Mesendoderm (in vitro differentiated cells): ENCODE measurements around the gene CD46.

Experiments used
- DNase-seq: peaks from one replicate; pipeline ENCODE4 v3.0.0; 2013
- H2AK5ac ChIP-seq: 2 replicates; pipeline ENCODE4 v1.6.1; 2013; ENCODE audit warnings: low read length, inconsistent platforms
- H2BK120ac ChIP-seq: 2 replicates; pipeline ENCODE4 v1.6.1; 2013; ENCODE audit warnings: low read depth, mild to moderate bottlenecking, low read length, moderate library complexity, mixed read lengths
- H2BK15ac ChIP-seq: replicated peaks from 2 replicates; pipeline ENCODE4 v1.6.1; 2013; ENCODE audit warnings: low read depth, mild to moderate bottlenecking, moderate library complexity
- H2BK5ac ChIP-seq: 2 replicates; pipeline ENCODE4 v1.6.1; 2013; ENCODE audit warnings: low read length, inconsistent platforms
- H3K18ac ChIP-seq: 2 replicates; pipeline ENCODE4 v1.6.1; 2013; ENCODE audit warnings: mild to moderate bottlenecking, low read length, mixed read lengths
- H3K23ac ChIP-seq: one replicate; pipeline ENCODE4 v1.6.1; 2013; ENCODE audit warnings: low read length
- H3K27ac ChIP-seq: 2 replicates; pipeline ENCODE4 v1.5.1; 2013; ENCODE audit warnings: low read depth, mild to moderate bottlenecking, inconsistent platforms, low read length, moderate library complexity
- H3K27me3 ChIP-seq: 2 replicates; pipeline ENCODE4 v1.6.1; 2013; ENCODE audit warnings: low read length, control low read depth, mild to moderate bottlenecking, inconsistent platforms; ENCODE audit not compliant: insufficient read depth, poor library complexity
- H3K36me3 ChIP-seq: 2 replicates; pipeline ENCODE4 v1.6.1; 2013; ENCODE audit warnings: low read length, inconsistent platforms; ENCODE audit not compliant: control insufficient read depth, insufficient read depth
- H3K4ac ChIP-seq: one replicate; pipeline ENCODE4 v1.6.1; 2013; ENCODE audit warnings: low read depth, mild to moderate bottlenecking, low read length, moderate library complexity
- H3K4me1 ChIP-seq: 2 replicates; pipeline ENCODE4 v1.6.1; 2013; ENCODE audit warnings: low read depth, low read length, inconsistent platforms; ENCODE audit not compliant: control insufficient read depth
- H3K4me2 ChIP-seq: 2 replicates; pipeline ENCODE4 v1.6.1; 2013; ENCODE audit warnings: low read length
- H3K4me3 ChIP-seq: 2 replicates; pipeline ENCODE4 v1.5.1; 2013; ENCODE audit warnings: mild to moderate bottlenecking, low read length
- H3K56ac ChIP-seq: one replicate; pipeline ENCODE4 v1.6.1; 2013; ENCODE audit warnings: low read length
- H3K79me1 ChIP-seq: 2 replicates; pipeline ENCODE4 v1.6.1; 2013; ENCODE audit warnings: low read length, inconsistent platforms
- H3K79me2 ChIP-seq: 2 replicates; pipeline ENCODE4 v1.6.1; 2013; ENCODE audit warnings: mild to moderate bottlenecking, low read length; ENCODE audit not compliant: control insufficient read depth, insufficient read depth
- H3K9ac ChIP-seq: 2 replicates; pipeline ENCODE4 v1.6.1; 2013; ENCODE audit warnings: low read length, inconsistent platforms
- H4K5ac ChIP-seq: one replicate; pipeline ENCODE4 v1.6.1; 2013; ENCODE audit warnings: low read length
- H4K8ac ChIP-seq: one replicate; pipeline ENCODE4 v1.6.1; 2013; ENCODE audit warnings: low read depth, mild to moderate bottlenecking, control low read depth, low read length, moderate library complexity
- WGBS: extraction: QIAGEN DNeasy Blood & Tissue Kit; methylation state at CpG from one replicate; pipeline ENCODE4 v1.1.7; 2013; ENCODE audit warnings: low lambda C conversion rate, missing lambda C conversion rate; ENCODE audit not compliant: insufficient coverage; ENCODE audit errors: extremely low coverage; 5-methylcytosine and 5-hydroxymethylcytosine counted together

CD46 gene

GRCh38 chr1:207818971-207819451 is 67.2 kb downstream of the CD46 start:
- Histone ChIP-seq H3K27ac (no peak overlapping the region), H3K4me2 (no peak overlapping the region), H4K5ac (no peak overlapping the region), H3K4ac (no peak overlapping the region), H3K4me1 (no peaks in the 10 kb centered on the region), H3K23ac (no peak overlapping the region), H3K36me3 (no peaks in the 10 kb centered on the region), H4K8ac (no peak overlapping the region), H2BK5ac (no peak overlapping the region), H2BK15ac (no peak overlapping the region), H3K18ac (no peak overlapping the region), H3K9ac (no peak overlapping the region), H2AK5ac (no peak overlapping the region), H3K27me3 (no peaks in the 10 kb centered on the region), H3K79me1 (no peaks in the 10 kb centered on the region), H3K56ac (no peak overlapping the region), H2BK120ac (no peak overlapping the region), H3K79me2 (no peaks in the 10 kb centered on the region), H3K4me3 (no peak overlapping the region)
- peak; percentile 40 for DNase-seq
- WGBS: no CpG with 5 or more reads among the region's 18 CpGs

- Histone ChIP-seq H3K18ac (no peak overlapping the region), H4K5ac (no peak overlapping the region), H3K4me2 (no peak overlapping the region), H3K27me3 (no peaks in the 10 kb centered on the region), H3K4me1 (no peaks in the 10 kb centered on the region), H3K56ac (no peak overlapping the region), H3K4me3 (no peak overlapping the region), H2AK5ac (no peak overlapping the region), H2BK15ac (no peak overlapping the region), H3K79me2 (no peaks in the 10 kb centered on the region), H2BK5ac (no peak overlapping the region), H3K36me3 (no peaks in the 10 kb centered on the region), H3K4ac (no peak overlapping the region), H2BK120ac (no peak overlapping the region), H3K27ac (no peak overlapping the region), H3K9ac (no peak overlapping the region), H3K79me1 (no peaks in the 10 kb centered on the region), H3K23ac (no peak overlapping the region), H4K8ac (no peak overlapping the region)
- no peak for DNase-seq
- WGBS: no CpG with 5 or more reads among the region's 22 CpGs
These were observed 69.0 kb downstream of the CD46 start for GRCh38 chr1:207820568-207821463.

GRCh38 chr1:207821464-207822045 is 69.7 kb downstream of the CD46 start:
- H3K18ac ChIP-seq: no peak overlapping the region
- no peak overlapping the region for H3K23ac ChIP-seq
- no peak overlapping the region for H3K4me3 ChIP-seq
- H4K8ac ChIP-seq: no peak overlapping the region
- no peak overlapping the region for H3K56ac ChIP-seq
- no peaks in the 10 kb centered on the region for H3K27me3 ChIP-seq
- H3K4ac ChIP-seq: no peak overlapping the region
- H2BK15ac ChIP-seq: no peak overlapping the region
- H2BK5ac ChIP-seq: no peak overlapping the region
- H3K9ac ChIP-seq: no peak overlapping the region
- H3K4me1 ChIP-seq: no peaks in the 10 kb centered on the region
- no peak for DNase-seq
- no peak overlapping the region for H2BK120ac ChIP-seq
- no peaks in the 10 kb centered on the region for H3K79me1 ChIP-seq
- H4K5ac ChIP-seq: no peak overlapping the region
- H3K36me3 ChIP-seq: no peaks in the 10 kb centered on the region
- no peak overlapping the region for H2AK5ac ChIP-seq
- no CpG with 5 or more reads among the region's 17 CpGs for WGBS
- no peak overlapping the region for H3K4me2 ChIP-seq
- H3K27ac ChIP-seq: no peak overlapping the region
- H3K79me2 ChIP-seq: no peaks in the 10 kb centered on the region

- Histone ChIP-seq H3K4me1 (no peaks in the 10 kb centered on the region), H3K27me3 (no peaks in the 10 kb centered on the region), H3K27ac (no peak overlapping the region), H3K4ac (no peak overlapping the region), H3K56ac (no peak overlapping the region), H3K4me3 (no peak overlapping the region), H4K5ac (no peak overlapping the region), H3K9ac (no peak overlapping the region), H2AK5ac (no peak overlapping the region), H3K18ac (no peak overlapping the region), H3K79me2 (no peaks in the 10 kb centered on the region), H3K4me2 (no peak overlapping the region), H2BK120ac (no peak overlapping the region), H4K8ac (no peak overlapping the region), H2BK15ac (no peak overlapping the region), H2BK5ac (no peak overlapping the region), H3K36me3 (no peaks in the 10 kb centered on the region), H3K23ac (no peak overlapping the region), H3K79me1 (no peaks in the 10 kb centered on the region)
- DNase-seq: no peak
- WGBS: no CpG with 5 or more reads among the region's 8 CpGs
These were observed 70.3 kb downstream of the CD46 start for GRCh38 chr1:207822124-207822601.

- Histone ChIP-seq H3K4me3 (no peak overlapping the region), H3K79me1 (no peaks in the 10 kb centered on the region), H3K27me3 (no peaks in the 10 kb centered on the region), H2BK5ac (no peak overlapping the region), H4K5ac (no peak overlapping the region), H3K27ac (no peak overlapping the region), H2BK120ac (no peak overlapping the region), H3K56ac (no peak overlapping the region), H3K36me3 (no peaks in the 10 kb centered on the region), H2AK5ac (no peak overlapping the region), H3K18ac (no peak overlapping the region), H3K79me2 (no peaks in the 10 kb centered on the region), H3K4ac (no peak overlapping the region), H2BK15ac (no peak overlapping the region), H3K9ac (no peak overlapping the region), H3K4me1 (no peaks in the 10 kb centered on the region), H3K4me2 (no peak overlapping the region), H4K8ac (no peak overlapping the region), H3K23ac (no peak overlapping the region)
- peak; percentile 59 for DNase-seq
- WGBS: no CpG with 5 or more reads among the region's 11 CpGs
These were observed 71.0 kb downstream of the CD46 start for GRCh38 chr1:207822602-207823451.
